Astrocyte of the cerebellum (primary cell): ENCODE measurements around the gene IRF2BP1.

Experiments
- DNase-seq: peaks from one replicate; pipeline ENCODE4 v3.0.0-alpha.2; 2011; ENCODE audit warnings: low read depth
- H3K4me3 ChIP-seq: 2 replicates; pipeline ENCODE4 v1.5.1; 2011; ENCODE audit warnings: mild to moderate bottlenecking, low read depth, low read length, moderate library complexity
- in situ Hi-C: cut with HindIII; loops from 2 replicates; pipeline ENCODE4 v1.10.0; 2017; ENCODE audit warnings: low sequenced_read_pairs
- TF ChIP-seq, protein P1 (sequence below): IDR thresholded peaks from 2 replicates; pipeline ENCODE4 v1.5.1; 2012; ENCODE audit warnings: low read length, low read depth, moderate library complexity, mild to moderate bottlenecking; ENCODE audit errors: missing control alignments

The IRF2BP1 gene

DNA sequence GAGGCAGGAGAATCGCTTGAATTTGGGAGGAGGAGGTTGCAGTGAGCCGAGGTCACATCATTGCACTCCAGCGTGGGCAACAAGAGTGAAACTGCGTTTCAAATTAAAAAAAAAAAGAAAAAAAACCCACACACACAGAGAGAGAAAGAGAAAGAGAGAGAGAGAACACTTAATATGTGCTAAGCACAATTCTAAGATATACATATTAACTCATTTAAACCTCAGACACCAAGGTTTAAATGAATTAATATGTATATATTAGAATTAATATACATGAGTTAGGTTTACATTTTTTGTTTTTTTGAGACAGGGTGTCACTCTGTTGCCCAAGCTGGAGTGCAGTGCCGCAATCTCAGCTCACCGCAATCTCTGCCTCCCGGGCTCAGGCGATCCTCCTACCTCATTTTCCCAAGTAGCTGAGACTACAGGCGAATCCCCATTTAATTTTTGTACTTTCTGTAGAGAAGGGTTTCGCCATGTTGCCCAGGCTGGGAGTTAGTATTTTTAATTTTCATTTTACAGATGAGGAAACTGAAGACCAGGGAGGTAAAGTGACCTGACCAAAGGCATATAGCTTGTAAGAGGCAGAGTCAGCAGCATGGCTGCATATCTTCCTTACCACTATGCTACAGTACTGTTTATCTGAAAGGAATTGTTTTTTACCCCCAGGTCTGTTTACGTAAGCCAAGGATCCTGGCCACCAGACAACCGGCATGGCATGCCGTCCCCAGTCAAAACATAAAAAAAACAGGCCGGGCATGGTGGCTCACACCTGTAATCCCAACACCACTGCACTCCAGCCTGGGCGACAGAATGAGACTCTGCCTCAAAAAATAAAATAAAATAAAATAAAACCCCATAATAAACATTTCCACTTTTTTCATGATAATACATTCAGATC is 25.3 kb downstream of the IRF2BP1 start:
- in situ Hi-C loops: no loop called here
- TF ChIP-seq, protein P1, sequence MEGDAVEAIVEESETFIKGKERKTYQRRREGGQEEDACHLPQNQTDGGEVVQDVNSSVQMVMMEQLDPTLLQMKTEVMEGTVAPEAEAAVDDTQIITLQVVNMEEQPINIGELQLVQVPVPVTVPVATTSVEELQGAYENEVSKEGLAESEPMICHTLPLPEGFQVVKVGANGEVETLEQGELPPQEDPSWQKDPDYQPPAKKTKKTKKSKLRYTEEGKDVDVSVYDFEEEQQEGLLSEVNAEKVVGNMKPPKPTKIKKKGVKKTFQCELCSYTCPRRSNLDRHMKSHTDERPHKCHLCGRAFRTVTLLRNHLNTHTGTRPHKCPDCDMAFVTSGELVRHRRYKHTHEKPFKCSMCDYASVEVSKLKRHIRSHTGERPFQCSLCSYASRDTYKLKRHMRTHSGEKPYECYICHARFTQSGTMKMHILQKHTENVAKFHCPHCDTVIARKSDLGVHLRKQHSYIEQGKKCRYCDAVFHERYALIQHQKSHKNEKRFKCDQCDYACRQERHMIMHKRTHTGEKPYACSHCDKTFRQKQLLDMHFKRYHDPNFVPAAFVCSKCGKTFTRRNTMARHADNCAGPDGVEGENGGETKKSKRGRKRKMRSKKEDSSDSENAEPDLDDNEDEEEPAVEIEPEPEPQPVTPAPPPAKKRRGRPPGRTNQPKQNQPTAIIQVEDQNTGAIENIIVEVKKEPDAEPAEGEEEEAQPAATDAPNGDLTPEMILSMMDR: no peak

DNA sequence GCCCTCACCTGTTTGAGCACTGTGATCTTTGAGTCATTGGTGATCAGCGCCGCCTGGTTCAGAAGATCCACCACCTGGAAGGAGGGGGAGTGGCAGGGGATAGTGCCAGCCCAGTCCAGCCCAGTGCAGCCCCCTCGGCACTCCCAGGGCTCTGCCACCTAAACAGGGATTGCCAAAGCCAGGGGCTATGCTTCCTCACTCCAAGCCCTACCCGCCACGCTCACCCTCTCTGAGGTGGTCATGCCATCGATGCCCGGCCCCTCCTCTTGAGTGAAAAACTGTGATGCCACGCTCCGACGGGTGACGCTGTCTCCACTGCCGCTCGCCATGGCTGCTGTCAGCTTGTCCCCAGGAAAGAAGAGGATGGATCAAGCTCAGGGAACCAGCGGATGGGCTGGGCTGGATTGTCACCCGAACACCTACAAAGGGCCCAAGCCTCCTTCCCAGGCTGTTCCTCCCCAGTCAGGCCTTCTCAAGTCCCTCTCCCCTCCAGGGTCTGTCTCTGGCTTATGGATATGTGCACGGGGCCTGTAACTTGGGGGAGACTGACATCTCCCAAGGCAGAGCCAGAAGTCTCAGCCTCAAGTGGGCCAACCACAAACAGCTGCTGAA is 31.7 kb downstream of the IRF2BP1 start:
- no peak overlapping the region for H3K4me3 ChIP-seq
- TF ChIP-seq, protein P1: no peak
- in situ Hi-C loops: no loop called here
- no peak for DNase-seq

More for the DNA sequence above, 25.3 kb downstream of the IRF2BP1 start:
- no peak overlapping the region for H3K4me3 ChIP-seq
- no peak for DNase-seq

DNA sequence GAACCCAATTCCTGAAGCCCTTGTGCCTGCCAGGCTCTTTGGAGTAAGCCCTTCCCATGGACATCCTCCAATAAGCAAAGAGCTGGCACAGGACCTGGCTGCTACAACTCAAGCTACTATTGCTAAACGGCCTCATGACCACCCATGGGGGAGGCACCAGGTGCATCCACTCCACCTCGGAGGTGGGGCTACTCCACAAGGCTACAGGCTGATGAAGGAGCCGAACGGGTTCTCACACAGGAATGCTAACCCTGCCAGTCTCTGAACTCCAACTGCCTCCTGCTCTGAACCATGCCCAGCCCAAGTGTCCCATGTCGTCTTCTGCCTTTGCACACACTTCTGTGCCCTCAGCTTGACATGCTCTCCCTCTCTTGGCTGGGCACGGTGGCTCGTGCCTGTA is 33.0 kb downstream of the IRF2BP1 start:
- in situ Hi-C loops: no loop called here
- TF ChIP-seq, protein P1: no peak
- H3K4me3 ChIP-seq: no peak overlapping the region
- no peak for DNase-seq

DNA sequence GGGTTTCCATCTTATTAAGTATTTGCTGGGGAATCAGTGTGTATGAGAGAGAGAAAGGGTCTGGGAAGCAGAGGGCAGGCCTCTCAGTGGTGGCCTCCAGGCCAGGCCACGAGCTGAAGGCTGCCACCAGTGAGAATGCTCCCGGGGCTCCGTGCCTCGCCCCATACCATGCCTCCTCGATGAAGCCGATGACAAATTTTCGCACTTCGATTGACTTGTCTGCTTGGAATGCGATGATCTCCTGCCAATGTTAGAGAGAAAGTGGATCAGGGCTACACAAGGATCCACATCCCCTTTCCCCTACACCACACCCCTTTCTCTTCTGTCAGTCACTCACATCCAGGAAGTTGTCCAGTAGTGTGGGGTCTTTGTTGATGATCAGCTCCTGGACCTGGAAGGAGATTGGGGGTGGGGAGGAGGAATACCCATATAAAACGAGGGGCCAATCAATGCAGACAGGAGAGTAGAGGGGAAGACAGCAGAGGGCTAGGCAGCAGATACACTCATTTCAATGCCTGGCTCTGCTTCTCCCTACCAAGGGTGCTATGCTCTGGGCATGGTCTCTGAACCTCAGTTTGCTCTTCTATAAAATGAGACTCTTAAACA is 33.7 kb downstream of the IRF2BP1 start:
- TF ChIP-seq, protein P1: no peak
- DNase-seq: no peak
- in situ Hi-C loops: no loop called here
- H3K4me3 ChIP-seq: no peak overlapping the region

DNA sequence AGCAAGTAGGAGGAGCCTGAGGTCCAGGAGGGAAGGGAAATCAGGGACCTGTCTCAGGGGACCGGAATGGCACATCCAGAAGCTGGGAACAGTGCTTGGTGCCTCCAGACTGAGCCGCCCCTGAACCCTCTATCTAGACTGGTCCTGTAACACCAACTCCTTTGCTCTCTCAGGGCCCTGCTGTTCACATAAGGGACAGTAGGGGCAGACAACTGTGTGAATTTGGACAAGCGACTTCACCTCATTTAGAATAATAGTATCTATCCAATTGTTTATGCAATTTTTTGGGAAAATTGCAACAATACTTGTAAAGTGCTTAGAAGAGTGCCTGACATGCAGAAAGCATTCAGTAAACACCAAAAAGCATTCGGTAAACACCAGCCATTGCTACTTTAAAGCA is 37.0 kb downstream of the IRF2BP1 start:
- no peak overlapping the region for H3K4me3 ChIP-seq
- TF ChIP-seq, protein P1: peak; percentile 58
- in situ Hi-C loops: no loop called here
- DNase-seq: no peak

DNA sequence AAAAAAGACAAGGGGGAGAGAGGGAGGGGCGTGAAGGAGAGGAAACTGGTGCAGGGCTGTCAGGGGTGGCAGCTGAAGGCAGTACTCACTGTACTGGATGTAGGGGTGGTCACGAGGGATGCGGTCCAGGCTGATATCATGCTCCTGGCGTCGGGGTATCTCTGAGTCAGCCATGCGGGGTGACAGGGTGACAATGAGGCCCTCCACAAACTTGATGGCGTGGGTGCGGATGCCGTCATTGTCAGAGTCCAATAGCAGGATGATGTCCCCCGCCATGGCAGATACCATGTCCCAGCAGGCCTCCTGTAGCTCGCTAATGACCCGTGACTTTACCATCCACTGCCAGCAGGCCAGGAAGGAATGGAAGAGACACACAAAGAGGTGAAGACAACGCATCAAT is 38.3 kb downstream of the IRF2BP1 start:
- H3K4me3 ChIP-seq: no peak overlapping the region
- in situ Hi-C loops: no loop called here
- no peak for DNase-seq
- TF ChIP-seq, protein P1: no peak
